Glomerular visceral epithelial cell (primary cell): Measurements from ENCODE around the gene SNED1.
"Not testable (repeated sequence)": the region's sequence is repeated elsewhere in the genome, so short reads cannot be mapped to it uniquely, and the experiment has no call there.

Experiments
- DNase-seq: peaks from one replicate; pipeline ENCODE4 v3.0.0-alpha.2; 2016; ENCODE audit errors: extremely low spot score

SNED1 gene

DNA sequence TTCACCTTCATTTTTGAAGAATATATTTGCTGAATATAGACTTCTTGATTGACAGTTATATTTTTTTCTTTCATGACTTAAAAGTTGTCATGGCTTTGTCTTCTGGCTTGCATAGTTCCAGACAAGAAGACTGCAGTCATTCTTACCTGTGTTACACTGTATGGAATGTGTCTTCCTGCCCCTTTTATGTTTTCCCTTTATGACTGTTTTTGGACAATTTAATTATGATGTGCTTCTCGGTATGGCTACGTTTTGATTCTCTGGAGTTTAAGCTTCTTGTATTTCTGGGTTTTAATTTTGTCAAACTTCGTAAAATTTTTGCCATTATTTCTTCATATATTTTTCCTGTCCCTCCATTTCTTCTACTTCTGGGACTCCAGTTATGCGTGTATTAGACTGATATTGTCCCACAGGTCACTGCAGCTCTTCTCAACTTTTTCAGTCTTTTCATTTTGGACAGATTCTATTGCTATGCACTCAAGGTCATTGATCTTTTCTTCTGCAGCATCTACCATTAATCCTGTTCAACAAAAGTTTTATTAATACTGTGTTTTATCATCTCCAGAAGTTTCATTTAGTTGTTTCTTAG, 86.5 kb downstream of the SNED1 start:
- no peak for DNase-seq

DNA sequence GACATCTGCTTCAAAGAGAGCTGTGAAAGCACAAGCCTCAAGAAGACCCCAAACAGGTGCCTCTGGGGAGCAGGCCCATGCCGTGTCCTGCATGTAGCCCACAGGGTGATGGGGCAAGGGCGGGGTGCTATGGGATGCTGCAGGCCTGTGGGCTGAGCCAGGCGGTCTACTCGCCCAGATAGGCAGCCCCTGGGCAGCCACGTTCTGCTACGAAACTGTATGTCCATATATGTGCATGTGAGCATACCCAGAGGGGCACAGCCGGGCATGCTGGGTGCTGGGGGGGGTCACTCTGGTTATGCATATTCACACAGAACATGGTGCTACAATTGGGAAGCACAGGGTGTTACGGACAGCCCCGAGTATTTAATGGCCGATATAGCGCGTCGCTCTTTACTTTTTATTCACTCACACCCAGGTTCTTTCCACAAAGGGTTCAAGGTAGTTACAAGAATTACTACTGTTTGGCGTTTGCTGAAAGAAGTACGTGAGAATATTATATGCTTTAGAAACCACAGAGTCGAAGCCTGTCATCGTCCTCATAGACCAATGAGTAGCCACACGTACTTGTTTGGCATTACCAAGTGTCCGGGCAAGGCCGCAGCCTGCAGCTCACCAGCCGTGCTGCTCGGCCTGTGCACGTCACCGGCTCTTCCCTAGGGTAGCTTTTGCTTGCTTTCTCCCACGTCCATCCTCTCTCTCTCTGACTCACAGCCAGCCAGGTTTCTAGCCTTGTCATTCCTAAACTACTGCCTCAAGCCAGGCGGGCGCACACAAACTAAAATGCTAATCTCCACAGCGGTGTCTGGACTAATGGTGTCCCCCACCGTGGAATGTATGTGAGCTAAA, 89.2 kb downstream of the SNED1 start:
- DNase-seq: no peak

DNA sequence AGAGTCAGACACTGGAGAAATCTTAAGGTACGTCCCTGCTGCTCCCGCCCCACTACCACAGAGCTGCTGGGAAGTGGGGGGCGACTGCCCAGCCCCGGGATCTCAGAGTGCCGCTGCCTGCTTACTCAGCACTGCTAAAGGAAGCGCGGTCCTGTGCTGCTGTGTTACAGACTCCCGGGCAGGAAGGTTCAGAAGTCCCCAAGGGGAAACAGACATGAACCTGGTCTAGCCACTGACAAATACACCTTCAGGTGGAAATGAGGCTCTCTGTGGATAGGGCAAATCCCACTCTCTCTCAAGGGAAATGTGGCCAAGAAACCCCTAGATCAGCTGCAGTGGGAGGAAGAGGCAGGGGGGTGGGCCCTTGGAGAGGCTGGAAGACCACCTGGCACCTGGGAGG, 90.0 kb downstream of the SNED1 start:
- DNase-seq: no peak

DNA sequence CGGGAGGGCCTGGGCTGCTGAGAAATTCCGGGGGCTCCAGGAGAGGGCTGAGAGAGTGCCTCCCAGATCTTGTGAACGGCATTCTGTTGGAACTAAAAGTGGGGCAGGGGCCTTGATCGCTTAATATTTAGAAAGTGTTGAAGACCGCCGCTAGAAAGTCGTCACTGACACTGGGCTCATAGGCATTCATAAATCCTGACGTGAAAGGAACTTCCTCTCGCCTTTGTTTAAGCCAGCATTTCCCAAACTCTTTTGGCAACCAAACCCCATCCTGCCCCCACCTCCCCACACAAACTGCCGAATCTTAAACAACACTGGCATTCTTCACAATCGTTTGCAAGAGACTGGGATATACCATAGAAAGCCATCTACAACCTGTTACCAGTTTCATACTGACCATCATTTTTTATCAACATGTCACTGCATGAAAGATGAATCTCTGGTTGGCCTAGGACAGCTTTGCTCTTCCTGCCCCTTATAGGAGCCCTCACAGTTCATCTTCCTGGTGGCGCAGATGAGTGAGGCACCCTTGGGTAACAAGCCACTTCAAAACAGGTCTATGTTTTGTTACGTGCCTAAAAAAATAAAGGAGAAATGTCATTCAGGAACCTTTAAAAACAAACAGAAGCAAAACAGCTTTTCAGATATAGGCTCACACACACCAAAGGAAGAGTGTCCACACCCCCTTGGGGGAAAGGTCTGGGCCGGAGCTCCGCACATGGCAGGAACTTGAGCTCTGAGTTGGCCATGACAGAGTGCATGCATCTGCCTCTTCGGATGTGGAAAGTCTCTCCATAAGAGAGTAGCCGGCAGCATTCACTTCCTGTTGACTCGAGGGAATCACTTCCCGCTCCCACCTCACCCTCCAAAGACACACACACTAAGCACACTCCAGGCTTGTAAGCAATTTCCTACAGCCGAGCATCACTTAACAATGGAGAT, 90.6 kb downstream of the SNED1 start:
- DNase-seq: no peak

DNA sequence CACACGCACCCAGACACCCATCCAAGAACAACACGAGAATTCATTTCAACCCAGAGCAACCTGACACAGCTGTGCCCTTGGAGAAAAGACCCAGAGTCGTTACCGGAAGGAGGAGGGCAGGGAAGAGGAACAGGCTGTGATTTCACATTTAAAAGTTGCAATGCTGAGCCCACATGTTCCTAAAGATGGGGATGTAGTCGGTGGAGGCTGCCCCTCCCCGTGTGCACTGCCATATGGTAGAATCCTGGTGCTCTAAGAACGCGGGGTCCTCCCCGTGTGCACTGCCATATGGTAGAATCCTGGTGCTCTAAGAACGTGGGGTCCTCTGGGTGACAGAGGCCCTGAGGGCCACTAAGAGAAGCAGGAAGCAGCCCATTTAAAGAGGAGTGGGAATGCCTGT, 92.8 kb downstream of the SNED1 start:
- no peak for DNase-seq

DNA sequence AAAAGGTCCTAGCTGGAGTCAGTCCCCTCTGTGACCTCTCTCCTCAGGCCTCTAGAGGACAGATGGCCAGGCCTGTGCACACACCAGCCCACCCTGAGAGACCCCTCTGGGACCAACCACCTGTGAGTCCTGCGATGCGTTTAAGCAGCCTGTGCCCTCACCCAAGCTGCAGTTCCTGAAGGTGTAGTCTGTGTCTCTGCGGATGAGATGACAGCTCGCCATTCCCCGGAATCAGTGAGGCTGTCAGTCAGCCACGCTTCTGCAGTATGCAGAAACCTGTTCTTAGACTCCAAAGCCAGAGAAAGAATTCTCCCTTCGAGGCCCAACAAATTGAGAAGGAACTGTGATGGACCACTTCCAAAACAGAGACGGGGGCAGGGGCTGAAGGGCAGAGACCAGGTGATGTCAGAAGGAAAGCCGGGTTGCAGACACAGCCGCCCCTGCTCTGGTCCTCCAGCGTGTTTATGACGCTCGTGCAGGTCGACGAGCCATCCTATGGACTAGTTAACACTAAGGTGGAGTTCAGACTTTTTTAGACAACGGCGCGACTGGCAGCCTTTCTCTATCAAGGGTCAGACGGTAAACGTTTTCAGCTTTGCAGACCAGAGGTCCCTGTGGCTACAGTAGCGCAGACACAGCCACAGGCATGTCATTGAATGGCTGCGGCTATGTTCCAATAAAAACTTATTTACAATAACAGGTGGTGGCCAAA, 93.5 kb downstream of the SNED1 start:
- DNase-seq: no peak

DNA sequence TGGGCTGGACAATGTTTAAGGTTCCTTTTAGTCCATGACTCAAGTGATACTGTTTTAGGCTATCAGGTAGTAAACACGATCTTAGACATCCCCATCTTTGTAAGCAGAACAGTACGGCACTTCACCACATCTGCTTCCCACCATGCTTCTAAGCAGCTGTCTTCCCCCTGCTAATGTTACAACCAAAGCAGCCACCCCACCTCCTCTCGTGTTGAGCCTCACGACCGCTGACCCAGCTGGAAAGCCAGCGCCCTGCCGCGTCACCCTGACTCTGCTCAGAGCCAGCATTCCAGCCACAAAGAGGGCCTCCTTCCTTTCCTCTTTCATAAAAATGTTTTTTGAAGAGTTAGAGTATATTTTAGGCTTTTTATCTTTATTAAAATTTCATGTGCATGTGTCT, 94.3 kb downstream of the SNED1 start:
- no peak for DNase-seq

DNA sequence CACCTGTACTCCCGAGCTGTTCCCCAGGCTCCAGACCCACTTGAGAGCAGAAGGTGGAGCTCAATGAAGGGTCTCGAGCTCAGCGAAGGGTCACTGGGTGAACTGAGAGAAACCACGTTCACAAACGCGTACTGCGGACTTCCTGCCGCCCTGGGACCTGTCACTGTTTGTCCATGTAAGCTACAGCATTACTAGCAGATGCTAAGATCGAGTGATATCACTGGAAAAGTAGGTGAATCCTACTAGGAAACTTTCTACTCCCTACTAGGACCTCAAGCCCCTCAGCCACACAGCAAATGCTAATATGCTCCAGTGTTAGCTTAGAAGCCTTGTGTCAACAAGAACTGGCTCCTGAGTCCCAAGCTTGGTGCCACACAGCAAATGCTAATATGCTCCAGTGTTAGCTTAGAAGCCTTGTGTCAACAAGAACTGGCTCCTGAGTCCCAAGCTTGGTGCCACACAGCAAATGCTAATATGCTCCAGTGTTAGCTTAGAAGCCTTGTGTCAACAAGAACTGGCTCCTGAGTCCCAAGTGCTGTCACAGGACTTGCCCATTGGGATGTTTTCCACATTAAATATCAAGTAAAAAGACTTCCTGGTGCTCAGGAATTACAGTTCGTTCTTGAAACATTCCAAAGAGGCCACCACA, 94.8 kb downstream of the SNED1 start:
- not testable (repeated sequence) for DNase-seq

DNA sequence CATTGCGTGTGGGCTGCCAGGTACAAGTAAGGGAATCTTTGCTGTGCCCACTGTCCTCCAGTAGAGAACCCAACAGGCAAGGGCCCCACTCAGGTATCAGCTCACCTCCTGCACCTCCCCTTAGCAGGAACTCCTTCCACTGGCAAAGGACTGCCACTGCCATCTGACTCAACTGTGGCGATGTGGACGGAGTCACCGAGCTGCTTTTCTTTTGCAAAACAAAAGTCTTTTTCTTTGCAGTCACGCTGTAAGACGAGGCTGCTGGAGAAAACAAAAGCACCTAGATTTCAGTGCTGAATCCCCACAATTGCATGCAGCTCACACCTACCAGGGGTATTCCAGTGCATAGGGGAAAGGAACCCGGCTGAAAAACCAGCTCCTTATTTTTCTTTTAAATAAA, 95.8 kb downstream of the SNED1 start:
- DNase-seq: no peak

DNA sequence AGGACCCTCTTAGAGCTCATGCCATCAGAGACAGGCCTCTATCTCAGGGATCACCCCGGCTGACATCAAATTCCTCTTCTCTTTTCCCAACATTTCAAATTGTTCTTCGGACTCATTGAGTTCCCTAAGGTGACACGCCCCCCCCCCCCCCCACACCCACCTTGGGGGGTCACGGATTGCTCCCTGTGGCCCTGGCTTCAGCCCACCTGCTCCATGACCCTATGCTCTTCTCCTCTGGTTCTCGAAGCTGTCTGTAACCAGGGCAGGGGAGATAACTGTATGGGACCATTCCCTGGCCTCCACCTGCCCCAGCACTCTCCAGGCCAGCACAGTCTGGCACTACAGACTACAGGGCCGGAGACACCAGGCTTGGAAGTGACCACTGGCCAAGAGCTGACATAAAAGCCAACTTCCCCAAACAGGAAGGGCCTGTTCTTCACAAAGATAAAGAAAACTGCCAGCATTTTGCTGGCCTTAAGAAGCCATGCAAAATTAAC, 96.6 kb downstream of the SNED1 start:
- DNase-seq: no peak

DNA sequence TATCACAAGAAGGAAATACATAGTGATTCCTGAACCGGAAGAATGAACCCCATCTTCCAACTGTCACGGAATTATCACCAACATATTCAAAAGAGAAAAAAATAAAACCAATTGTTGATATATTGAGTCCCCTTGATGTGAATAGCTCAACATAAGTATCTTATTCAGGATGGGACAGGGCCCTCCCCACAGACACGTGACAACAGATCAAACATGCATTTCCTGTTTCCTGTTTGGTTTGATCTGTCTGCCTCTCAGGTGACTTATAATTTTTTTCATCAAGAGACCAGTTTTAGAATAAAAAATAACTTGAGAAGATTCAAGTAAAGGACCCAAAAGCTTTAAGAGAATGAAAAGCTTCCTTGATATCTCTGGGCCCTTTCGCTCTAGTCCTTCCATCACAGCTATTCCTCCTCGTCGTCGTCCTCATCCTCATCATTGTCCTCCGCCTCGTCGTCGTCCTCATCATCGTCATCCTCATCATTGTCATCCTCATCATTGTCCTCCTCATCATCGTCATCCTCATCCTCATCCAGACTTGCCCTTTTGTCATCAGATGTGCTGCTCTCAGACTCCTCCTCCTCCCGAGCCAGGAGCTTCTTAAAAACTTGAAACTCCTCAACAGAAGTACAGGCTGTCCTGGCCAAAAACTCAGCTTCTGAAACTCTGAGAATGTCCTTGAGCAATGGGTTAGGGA, 97.3 kb downstream of the SNED1 start:
- no peak for DNase-seq

DNA sequence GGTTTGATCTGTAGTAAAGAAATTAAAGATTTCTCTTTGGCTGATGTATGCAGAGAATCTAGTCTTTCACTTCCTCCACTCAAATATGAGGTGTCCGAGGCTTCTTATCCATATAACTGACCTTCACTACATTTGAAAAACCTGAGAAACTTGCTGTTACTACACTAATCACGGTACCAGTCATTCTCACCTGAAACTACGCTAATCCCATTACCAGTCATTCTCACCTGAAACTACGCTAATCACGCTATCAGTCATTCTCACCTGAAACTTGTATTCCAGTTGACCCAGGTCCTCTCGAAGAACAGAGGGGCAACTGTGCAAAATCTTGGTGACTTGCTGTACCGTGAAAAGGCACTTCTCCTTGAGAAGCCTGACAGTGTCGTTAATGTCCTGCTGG, 98.6 kb downstream of the SNED1 start:
- no peak for DNase-seq

DNA sequence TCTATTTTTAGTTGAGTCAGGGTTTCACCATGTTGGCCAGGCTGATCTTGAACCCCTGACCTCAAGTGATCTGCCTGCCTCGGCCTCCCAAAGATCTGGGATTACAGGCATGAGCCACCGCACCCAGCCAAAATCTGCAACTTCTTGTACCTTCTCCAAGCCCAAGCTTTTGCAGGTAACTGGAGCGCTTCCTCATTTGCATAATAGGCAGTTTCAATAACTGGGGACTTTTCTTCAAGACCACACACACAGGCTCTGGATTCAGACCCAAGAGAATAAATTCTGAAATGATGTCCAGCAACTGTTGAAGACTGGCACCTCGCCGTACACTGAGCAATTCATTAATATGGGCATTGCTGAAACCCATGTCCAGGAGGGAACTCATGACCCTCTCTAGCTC, 100.8 kb downstream of the SNED1 start:
- DNase-seq: no peak

DNA sequence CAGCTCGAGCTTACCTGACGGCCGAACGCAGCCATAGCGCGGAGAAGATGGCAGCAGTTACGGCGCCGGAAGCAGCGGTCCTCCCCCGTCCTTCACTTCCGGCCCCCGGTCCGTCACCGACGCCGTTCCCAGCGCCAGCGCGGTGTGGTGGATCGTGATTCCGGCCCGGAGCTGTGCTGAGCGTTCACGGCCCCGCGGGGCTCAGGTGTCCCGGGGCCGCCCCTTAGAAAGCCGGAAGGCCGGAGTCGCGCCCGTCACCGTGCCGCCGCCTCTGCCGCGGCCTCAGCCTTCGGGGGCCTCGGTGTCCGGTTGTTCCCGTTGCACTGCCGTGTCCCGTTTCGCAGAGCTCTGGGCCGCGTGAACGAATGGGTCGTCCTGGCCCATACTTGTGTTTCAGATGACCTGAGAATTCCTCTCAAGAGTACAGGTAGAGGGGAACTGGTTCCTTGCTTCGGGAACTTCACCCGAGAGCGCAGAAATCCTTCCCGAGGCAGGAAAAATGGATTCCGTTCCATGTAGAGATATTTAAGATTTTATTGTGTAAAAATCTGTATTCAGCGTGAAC, 103.9 kb downstream of the SNED1 start, which contains the start of gene MTERF4:
MTERF4 (minus strand) TSS at position 49 of the 565 bp plus-strand sequence; CDS start at position 35, 14 bp downstream.
- peak; percentile 86 for DNase-seq

DNA sequence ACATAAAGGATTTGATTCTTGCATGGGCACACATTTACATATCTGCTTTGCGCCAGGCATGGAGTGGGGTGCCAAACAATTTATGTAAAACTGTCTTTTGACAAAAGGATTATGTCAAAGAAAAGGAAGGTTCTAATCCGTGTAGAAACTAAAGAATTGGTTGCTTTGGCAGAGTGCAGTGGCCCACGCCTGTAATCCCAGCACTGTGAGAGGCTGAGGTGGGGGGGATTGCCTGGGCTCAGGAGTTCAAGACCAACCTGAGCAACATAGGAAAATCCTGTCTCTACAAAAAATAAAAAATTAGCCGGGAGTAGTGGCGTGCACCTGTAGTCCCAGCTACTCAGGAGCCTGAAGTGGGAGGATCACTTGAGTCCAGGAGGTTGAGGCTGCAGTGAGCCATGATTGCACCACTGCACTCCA, 104.8 kb downstream of the SNED1 start:
- no peak for DNase-seq

DNA sequence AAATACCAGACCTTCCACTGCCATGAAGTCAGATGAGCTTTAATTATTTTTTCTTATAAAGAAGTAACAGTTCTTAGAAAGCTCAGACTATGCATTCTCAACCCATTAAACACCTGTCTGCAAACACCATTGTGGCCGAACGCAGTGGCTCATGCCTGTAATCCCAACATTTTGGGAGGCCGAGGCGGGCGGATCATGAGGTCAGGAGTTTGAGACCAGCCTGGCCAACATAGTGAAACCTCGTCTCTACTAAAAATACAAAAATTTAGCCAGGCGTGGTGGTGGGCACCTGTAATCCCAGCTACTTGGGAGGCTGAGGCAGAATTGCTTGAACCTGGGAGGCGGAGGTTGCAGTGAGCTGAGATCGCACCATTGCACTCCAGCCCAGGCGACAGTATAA, 106.2 kb downstream of the SNED1 start:
- DNase-seq: not testable (repeated sequence)

DNA sequence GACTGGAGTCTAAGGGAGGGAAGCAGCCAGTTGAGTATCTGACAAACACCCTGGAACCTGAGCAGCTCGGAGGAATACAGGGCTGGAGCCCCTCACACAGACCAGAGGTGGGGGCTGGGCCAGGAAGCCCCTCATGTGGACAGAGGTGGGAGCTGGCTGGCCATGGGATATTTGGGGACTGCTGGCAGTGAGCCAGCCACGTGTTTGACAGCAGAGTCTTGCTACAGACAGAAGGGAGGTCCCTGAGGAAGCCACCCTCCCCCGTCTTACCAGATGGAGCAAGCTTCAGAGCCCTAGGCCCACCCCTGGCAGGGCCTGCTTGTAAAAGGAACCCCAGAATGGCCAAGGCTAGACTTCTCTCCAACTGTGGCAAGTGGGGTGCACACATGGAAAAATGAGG, 107.2 kb downstream of the SNED1 start:
- DNase-seq: no peak

DNA sequence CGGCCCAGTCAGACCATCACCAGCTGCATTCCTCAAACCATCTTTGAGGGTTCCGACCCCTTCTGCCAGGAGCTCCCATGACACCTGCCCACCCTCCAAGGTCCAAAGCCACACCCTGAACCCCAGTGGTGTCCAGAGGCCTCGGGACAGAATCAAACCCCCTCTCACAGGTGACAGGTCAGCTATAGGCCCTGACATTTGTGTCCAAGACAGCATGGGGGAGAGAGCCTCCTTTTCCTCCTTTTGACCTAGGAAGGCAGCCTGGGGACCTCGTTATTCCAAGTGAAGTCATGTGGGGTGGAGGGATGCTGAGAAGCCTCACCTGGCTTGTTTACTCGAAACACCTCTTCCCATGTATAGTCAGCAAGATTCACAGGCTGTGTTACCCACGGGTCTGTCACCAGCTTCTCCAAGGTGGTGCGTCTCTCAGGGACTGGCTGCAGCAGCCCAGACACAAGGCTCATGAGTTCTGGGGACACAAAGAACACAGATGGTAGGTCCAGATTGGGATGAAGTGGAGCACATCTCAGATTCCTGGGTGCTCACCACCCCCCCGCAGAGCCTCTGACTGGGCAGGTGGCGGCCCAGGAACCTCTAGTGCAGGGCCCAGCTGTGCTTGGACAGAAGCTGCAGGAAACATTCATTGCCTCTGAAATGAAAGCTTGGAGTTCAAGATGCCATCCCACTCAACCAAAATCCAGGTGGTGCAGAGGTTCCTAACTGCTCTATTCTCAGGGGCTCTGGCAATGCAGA, 108.8 kb downstream of the SNED1 start:
- DNase-seq: no peak
